Esophagus squamous epithelium (tissue), 4 donors: Measurements from ENCODE around the gene SPECC1.
"Not testable (repeated sequence)": the region's sequence is repeated elsewhere in the genome, so short reads cannot be mapped to it uniquely, and the experiment has no call there.

Experiments used
- POLR2A ChIP-seq, 4 donors: fragments of 450-650 bp; IDR thresholded peaks; one replicate each; pipeline ENCODE4 v1.6.1; 2017; ENCODE audit warnings: antibody characterized with exemption in 4 of 4, mild to moderate bottlenecking in 4 of 4, moderate library complexity in 3 of 4
- TF ChIP-seq, protein P1 (sequence below), 6 experiments: fragments of 450-650 bp in 4 of 6; fragments of 200-600 bp in 2 of 6; sonication (generic) in 2 of 6; IDR thresholded peaks; one replicate each; pipeline ENCODE4 v1.5.1; 2016 to 2019; ENCODE audit warnings: antibody characterized with exemption in 6 of 6, mild to moderate bottlenecking in 4 of 6, moderate library complexity in 4 of 6

- TF ChIP-seq, protein P1, sequence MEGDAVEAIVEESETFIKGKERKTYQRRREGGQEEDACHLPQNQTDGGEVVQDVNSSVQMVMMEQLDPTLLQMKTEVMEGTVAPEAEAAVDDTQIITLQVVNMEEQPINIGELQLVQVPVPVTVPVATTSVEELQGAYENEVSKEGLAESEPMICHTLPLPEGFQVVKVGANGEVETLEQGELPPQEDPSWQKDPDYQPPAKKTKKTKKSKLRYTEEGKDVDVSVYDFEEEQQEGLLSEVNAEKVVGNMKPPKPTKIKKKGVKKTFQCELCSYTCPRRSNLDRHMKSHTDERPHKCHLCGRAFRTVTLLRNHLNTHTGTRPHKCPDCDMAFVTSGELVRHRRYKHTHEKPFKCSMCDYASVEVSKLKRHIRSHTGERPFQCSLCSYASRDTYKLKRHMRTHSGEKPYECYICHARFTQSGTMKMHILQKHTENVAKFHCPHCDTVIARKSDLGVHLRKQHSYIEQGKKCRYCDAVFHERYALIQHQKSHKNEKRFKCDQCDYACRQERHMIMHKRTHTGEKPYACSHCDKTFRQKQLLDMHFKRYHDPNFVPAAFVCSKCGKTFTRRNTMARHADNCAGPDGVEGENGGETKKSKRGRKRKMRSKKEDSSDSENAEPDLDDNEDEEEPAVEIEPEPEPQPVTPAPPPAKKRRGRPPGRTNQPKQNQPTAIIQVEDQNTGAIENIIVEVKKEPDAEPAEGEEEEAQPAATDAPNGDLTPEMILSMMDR (IDR thresholded peaks at IDR 0.05): peak; percentile 55 to 99 (median 92)
- TF ChIP-seq POLR2A (IDR thresholded peaks at IDR 0.05): not testable (repeated sequence)
These were observed 311.5 kb downstream of the SPECC1 start for GRCh38 chr17:20320535-20321229.
